Hematopoietic multipotent progenitor cell treated with erythropoietin and hydrocortisone succinate and interleukin-3 and kit ligand, for 15 days (in vitro differentiated cells): ENCODE measurements around the gene PDCD7.
"Not testable (repeated sequence)": the region's sequence is repeated elsewhere in the genome, so short reads cannot be mapped to it uniquely, and the experiment has no call there.

Experiments
- DNase-seq: peaks from one replicate; pipeline ENCODE4 v3.0.0-alpha.2; 2015; ENCODE audit warnings: low spot score

Gene PDCD7

DNA sequence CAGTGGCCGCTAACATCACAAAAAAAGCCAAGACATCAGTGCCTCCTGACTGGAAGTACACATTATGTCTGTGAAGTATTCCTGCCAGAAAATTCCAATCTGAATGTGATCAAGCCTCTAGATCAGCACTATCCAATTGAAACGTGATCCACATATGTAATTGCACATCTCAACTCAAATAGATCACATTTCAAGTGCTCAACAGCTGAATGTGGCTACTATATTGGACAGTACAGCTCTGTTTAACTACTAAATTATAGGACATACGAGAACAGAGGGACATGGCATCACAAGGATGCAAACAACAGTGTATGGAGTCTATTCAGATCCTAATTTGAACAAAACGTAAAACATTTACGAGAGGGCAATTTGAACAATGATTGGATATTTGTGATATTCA is 18.1 kb downstream of the PDCD7 start:
- no peak for DNase-seq

DNA sequence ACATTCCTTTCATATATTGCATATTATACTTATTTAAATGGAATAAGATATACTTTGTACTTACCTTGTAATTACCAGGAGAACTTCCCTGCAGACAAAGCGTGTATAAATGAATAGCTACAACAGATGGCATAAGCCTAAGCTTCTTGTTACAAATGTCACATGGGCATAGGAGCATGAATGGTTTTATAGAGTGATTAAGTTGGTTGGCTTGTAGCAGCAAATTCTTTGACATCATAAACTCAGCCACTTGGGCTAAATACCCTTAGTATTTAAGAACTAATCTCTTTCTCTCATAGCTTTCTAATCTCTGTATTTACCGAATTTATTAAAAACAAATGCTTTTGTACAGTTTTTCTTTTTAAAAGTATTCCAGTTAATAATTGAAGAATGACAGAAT is 18.5 kb downstream of the PDCD7 start, which contains the start of gene UBAP1L:
Gene UBAP1L (minus strand): TSS at position 115 of the 400 bp plus-strand sequence. CDS start 8,985 bp downstream, outside the sequence.
- no peak for DNase-seq

DNA sequence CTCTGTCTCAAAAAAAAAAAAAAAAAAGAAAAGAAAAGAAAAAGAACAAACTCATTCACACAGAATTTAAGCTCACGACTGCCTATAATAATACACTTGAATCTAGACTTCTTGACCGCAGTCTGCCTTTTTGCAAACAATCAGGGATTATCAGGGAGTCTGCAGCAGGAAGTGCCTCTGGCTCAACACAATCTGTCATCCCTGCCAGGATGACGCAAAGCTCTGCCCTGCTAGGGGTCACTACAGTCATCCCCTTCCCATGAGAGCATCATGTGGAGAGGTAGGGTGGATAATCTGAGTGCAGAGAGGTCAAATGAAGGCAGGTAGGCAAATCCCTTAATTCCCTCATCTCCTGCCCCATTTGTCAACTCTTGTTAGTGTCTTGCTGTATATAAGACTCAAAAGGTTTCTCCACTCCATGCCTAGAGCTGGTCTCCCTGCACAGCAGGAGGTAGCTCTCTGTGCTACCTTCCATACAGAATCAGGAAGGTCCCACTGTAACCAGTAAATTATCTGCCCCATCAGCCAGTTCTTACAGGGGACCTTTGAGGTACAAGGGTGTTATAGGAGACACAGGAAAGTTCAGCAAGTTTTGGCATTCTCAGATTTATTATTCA is 22.8 kb downstream of the PDCD7 start:
- no peak for DNase-seq

DNA sequence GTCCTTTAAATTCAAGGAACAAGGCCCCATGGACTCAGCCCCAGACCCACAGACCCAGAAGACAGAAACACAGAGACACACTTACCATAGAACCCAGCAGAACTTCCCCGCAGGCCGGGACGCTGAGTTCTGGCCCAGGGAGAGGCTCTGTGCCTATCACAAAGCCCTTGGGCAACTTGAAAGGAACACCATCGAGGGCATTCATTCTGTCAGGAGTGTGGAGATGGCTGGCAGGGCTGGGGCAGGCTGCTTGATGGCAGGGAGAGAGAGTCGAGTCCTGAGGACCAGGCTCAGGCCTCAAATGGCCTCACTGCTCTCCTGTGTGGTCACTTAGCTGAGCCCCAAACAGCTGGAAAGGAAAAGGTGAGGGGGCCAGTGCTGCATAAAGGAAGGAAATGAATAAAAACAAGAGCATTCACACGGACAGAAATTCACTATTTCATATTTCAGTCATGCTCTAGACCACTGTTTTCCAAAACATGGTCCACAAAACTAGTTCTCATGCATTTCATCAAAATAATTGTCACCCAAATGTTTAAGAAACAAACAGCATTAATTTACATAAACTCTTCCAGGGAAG is 27.5 kb downstream of the PDCD7 start:
- no peak for DNase-seq

DNA sequence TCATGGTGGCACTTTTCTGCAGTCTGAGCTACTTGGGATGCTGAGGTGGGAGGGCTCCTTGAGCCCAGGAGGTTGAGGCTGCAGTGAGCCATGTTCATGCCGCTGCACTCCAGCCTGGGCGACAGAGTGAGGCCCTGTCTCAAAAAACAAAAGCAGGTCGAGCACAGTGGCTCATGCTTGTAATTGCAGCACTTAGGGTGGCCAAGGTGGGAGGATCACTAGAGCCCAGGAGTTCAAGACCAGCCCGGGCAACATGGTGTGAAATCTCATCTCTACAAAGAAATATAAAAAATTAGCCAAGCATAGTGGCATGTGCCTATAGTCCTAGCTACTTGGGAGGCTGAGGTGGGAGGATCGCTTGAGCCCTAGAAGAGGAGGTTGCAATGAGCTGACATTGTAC is 28.6 kb downstream of the PDCD7 start:
- DNase-seq: no peak

DNA sequence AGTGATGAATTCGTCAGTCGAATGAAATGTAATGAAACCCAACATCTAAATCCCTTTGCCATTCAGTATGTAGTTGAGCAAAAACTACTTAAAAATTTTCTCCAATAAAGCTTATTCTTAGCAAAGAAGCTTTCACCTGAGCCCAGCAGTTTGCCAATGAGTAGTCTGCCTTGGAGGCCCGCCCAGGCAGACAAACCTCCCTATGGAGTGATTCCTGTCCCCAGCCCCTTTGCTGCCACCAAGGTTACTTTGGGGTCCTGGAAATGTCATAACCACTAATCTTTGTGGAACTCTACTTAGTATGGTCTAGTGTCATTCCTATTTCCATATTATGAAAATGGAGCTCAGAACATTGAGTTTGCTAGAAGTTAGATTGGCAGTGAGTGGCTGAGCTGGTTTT is 30.7 kb downstream of the PDCD7 start:
- no peak for DNase-seq

DNA sequence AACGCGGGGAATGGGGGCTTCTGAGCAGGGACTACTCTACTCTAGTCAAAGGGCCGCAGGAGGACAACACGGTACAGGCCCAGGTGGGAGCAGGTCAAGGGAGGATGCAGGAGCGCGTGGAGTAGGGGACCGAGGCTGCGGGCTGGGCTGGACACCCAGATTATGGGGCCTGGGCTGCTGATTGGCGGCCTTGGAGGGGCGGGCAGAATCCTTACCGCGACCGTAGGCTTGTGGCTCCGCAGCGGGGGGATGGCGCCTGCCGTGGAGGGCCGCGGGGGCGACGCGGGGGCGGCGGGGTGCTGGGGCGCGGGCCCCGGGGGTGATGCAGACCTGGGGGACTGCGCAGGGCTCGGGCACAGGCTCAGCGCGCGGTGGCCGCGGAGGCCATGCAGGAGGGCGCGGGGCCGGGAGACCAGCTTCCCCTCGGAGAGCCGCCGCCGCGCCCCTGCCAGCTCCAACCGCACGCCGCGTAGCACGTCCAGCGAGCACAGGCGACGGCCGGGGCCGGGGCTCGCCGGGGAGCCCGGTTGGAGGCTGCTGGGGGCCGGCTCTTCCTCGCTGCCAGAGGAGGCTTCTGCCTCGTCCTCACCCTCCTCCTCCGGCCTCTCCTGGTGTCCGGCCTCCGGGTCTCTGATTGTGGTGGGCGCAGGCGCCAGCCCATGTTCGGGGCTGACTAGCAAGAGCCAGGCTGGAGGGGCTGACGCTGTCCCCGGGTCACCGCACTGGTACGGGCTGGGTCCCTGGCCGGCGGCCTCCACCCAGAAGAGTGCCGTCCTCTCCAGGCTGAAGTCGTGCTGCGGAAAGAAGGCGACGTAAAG is 31.5 kb downstream of the PDCD7 start:
- DNase-seq: no peak

DNA sequence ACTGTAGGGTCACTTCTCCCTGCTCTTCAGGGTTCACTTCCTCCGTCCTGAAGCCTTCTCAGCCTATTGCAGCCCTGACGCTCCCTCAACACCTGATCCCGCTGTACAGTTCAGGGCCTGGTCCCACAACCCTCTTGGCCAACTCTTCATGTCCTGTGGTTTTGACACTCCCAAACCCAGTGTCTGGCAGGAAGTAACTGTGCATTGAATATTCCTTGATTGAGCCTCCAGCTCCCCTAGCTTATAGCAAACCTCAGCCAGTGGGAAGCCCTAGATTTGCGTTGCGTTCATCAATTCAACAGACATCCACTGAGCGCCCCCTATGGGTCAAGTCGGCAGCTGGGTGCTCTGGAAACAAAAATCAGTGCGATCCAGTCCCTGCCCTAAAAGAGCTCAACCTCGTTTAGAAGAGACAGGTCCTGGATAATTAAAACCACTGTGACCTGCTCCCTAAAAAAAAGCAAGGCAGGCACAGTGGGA is 32.2 kb downstream of the PDCD7 start:
- peak; percentile 43 for DNase-seq

DNA sequence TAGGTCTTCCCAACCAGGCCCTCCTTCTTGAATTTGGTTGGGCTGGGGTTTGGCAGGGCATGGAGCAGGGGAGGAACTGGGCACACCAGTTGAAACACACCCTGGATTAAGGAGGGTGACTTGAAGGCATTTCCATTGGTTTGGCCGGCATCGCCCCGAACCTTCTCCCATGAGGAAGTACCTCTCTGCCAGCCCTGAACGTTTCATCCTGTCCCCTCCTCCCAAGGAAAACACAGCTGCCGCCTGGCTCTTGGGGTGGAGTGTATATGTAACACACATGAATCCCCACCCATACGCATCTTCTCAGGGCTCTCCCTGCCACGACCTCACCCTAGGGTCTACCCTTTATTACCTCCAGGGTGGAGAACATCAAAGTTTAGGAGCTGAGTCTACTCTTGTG is 33.2 kb downstream of the PDCD7 start:
- DNase-seq: no peak

DNA sequence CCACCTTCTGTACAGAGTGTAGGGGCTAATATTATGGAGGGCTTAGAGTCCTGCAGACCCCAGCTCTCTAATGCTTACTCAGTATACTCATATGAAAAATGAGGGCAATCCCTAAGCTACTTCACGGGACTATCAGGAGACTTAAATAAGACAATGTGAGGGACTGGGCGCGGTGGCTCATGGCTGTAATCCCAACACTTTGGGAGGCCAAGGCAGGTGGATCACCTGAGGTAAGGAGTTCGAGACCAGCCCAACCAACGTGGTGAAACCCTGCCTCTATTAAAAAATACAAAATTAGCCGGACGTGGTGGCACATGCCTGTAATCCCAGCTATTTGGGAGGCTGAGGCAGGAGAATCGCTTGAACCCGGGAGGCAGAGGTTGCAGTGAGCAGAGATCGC is 33.8 kb downstream of the PDCD7 start:
- not testable (repeated sequence) for DNase-seq

DNA sequence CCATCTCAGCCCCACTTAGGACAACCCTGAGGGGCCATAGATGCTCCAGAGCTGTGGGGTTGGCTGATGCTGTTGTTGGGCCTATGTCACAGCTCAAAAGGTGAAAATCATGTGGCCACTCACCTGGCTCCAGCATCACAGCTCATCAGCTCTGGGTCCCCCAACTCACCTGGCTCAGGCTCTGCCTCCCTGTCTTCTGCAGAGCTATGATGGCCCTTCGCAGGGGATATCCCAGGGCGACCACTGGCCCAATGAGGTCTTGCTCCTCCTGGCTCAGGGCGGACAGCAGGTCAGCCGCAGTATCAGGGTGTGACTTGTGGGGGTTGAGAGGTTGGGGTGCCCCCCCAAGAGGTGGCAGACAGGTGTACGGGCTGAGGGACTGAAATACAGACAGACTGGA is 34.3 kb downstream of the PDCD7 start:
- DNase-seq: no peak

DNA sequence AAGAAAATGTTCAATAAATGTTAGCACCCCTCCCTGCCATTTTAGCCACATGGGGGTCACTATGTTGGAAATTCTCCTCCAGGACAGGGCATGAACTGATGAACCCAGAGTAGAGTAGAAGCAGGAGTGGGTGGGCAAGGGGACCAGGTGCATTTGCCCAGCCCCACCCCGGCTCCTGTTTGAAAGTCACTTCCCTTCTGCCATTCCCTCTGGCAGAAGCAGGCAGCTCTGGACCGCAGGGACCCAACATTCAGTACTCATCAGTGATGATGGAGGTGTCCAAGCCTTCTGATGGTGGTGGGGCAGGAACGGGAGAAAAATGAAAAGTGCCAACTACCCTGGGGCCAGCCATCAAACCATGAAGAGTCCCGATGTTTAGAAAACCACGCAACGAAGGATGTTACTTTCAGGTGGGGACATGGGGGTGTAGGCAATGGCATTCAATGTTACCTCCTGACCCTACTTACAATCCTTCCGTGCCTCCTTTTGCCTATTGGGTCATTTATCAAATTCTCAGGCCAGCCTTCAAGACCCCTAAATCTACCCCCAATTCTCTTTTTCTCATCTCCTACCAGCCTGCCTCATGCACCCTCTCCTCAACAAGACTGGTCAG is 35.9 kb downstream of the PDCD7 start:
- no peak for DNase-seq

DNA sequence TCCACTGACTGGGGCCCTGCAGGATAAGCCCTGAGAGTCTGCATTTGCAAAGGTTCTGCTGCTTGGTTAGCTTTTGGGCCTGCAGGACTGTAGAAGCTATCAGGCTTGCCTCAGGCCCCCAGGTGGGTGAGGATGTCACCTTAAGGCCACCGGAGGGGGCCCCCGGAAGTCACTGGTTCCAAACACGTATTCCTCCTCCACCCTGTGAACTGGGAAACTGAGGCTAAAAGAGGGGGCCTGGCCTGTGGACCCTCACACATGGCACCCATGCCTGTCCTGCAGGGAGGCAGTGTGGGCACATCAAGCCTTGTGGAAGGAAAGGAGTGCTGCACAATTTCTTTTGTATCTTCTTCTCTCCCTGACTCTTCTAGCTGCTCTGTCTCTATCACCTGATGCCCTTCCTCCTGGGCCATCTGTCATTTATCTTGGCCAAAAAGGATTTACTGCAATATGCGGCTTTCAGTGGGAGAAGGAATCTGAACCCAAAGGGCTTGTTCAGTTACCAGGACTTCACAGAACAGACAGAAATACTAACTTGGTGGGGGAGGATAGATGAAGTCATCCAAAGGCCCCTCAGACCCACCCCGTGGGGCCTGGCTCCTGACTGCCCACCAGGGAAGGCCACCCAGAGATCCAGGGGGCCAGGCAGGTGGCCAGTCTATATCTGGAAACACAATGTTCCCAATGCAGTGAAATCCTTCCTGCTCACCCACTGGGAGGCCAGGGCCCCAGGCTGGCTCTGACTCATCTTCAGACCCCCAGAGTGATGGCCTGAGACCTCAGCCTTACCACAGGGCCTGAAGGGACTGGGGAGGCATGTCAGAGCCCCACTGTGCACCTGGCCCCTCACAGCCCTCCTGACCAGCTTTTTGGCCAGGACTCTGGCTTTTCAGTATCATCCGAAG is 36.9 kb downstream of the PDCD7 start:
- DNase-seq: no peak

DNA sequence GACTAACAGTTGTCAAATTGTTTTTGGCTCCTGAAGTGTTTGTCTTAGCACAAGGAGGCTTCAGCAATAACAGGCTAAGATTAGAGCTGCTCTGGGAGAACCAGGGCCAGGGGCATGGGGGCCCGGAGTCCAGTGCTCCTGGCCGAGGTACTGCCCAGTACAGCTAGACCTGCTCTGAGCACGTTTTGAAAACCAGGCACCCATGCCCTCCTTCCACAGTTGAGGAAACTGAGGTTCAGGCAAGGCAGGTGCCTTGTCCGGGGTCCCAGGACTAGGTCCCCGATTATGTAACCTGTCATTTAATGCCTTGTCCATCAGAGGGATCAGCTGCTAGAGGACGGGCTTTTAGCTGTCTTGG is 37.9 kb downstream of the PDCD7 start:
- no peak for DNase-seq

DNA sequence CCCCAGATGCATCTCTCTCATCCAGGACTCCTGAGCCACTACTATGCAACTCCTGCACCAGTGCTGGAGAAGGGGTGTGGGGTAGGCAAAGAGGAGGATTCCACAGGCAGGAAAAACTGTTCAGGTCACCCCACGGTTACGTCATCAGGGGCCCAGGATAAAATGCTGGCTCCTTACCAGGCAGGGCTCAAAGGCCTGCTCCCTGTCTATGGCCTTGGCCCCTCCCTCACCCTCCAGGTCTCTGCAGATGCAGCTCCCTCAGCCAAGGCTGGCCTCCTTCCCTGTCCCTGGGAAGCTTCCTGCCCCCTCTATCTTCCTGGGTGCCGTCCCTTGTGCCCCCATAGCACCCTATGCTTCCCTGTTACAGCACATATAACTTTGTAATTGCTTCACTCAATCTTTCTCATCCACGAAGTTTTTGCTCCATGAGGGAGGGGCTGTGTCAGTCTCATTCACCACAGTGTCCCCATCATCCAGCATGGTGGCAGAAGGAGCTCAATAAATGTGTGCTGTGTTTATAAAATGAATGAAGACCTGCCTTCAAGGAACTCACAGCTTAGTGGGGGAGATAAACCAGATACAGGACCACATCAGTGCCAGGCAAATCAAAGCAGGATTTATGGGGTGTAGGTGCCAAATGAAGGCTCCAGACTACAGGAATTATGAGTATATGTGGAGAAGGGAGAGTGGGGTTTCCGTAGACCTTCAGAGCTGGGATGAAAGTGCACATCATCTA is 38.4 kb downstream of the PDCD7 start:
- DNase-seq: no peak

DNA sequence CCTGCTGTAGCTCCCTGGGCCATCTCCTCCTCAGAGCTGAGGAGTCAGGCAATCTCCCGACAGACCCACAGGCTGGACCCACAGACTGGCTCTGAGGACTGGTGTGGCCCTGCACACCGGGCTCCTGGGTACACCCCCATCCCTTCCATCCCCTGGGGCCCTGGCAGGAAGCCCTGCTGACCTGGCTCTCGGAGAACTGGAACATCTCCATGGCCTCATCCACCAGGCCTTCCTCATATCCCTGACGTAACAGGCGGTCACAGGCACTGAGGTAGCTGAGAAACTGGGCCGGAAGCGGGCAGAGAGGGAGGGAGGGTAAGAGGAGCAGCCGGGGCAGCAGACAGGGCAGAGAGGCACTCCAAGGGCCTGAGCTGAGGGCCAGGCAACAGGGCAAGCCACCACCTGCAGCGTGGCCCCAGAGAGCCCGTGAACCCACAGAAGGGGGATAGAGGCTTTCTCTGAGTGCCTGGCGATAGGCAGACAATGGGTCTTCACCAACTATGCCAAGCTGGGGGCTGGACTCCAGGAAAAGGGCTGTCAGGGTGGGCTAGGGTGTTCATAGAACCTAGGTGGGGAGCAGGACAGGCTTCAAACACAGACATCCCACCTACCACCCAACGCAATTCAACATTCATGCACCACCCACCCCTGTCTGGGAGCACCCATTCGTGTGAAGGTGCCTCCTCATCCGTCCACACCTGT is 39.2 kb downstream of the PDCD7 start:
- no peak for DNase-seq

DNA sequence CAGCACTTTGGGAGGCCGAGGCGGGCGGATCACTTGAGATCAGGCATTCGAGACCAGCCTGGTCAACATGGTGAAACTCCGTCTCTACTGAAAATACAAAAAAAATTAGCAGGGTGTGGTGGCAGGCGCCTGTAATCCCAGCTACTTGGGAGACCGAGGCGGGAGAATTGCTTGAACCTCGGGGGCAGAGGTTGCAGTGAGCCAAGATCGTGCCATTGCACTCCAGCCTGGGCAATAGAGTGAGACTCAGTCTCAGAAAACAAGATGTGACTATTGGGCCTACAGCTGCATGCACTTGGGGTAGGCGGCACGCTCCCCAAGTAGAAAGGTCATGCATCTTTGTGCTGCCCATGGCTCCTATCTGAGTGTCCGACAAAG is 39.8 kb downstream of the PDCD7 start:
- not testable (repeated sequence) for DNase-seq

DNA sequence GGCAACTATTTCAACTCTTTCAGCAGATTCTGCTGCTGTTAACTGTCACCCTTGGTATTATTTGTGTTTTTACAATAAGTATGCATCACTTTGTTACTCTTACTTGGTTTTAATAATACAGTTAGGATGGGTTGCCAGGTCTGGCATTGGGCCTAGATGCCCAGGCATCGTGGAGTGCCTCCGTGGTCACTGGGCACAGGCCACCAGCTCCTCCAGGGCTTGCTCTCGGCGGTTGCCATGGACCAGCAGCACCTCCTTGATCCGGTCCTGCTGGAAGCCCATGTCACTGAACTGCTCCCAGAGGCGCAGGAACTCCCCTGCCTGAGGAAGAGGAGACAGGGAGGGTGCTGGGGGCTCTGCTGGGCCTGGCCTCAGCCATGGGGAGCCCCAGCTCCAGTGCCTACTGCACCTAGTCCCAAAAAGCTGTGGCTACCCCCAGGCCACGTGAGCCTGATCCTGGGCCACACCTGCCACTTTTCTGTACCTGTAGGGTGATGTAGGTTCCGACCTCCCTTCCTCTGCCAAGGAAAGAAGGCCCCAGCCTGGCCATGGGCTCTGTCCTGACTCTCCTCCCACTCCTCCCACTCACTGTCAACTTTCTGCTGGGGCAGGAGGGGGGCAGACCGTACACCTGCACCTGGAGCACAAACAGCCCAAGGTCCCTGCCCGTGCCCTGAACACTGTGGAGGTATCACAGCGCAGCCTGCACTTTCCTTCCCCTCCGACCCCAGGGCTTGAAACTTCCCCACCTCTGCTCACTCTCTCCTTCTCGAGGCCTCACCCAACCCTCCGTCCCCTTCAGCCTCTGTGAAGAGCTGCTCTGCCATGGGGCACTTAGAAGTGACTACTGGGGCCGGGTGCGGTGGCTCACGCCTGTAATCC is 40.5 kb downstream of the PDCD7 start:
- DNase-seq: no peak
